GM18870 (cell line): ENCODE measurements around the gene TRIM46.
"Not testable (repeated sequence)": the region's sequence is repeated elsewhere in the genome, so short reads cannot be mapped to it uniquely, and the experiment has no call there.

Experiments used
- ATAC-seq: cut with Tn5 transposase; IDR thresholded peaks from one replicate; pipeline ENCODE4 v1.9.1; 2021; ENCODE audit warnings: moderate library complexity; ENCODE audit not compliant: unreplicated experiment

Gene TRIM46

GRCh38 chr1:155202731-155203515 is 29.3 kb downstream of the TRIM46 start:
- no peak for ATAC-seq

GRCh38 chr1:155205035-155205434 is 31.4 kb downstream of the TRIM46 start:
- no peak for ATAC-seq

DNA sequence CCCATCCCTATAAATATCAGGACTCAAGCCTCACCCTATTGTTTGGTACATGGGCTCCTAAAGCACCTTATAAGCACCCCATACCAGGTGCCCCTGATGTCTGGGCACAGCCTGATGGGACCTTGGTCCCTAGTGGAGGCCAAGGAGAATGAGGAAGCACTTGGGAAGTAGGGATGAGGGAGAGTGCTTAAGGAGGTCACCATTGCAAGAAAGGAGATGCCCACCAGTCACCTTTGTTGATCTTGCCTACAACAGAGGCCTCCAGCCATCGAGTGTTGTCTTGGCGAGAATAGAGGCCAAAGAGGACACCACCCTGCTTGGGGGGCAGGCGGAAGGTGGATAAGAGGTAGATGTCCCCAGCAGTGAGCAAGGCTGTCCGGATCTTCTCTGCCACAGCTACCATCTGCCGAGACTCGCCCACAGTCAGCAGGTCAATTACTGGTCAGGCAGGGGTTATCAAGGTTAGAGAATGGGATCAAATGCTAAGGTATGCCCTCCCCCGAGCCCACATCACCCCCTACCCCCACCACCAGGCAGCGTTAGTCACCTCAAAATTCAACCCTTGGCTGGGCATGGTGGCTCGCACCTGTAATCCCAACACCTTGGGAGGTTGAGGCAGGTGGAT is 32.4 kb downstream of the TRIM46 start:
- ATAC-seq, result no peak

GRCh38 chr1:155206891-155207805 is 33.5 kb downstream of the TRIM46 start:
- ATAC-seq, result no peak

DNA sequence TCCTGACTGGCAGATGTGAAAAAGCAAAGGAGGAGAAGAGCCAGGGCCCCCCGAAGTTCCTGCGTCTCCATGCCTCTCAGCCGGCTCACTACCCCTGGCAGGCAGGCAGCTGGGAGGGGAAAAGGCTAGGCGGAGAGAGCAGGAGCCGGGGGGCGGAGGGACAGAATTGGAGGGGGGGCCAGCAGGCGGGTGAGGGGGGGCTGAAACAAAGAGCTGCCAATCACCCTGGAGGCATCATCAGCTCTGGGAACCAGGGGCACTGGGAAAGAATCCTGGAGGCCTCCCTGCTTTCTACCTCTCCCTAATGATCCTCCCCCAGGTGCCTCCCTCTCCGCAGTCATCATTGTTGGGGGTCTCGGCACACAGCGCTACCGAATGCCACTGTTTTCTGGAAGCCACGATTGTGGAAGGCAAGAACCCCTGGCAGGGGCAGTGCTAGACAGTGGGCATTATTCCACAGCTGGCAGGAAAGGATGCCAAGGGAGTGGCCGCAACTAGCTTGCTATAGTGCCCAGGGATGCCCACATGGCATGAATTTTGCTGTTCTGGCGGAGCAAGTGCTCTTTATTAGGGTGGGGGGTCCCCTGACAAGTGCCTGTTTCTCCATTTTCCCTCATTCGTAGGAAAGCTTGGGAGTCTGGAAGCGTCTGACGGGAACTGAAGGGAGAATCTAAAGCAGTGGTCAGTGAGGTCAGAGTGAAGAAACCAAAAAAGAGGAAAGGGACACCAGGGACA is 34.3 kb downstream of the TRIM46 start, which contains the start of gene THBS3:
Gene THBS3 (minus strand): TSS at position 92 of the 735 bp plus-strand sequence. CDS start 21 bp downstream, at position 71.
- ATAC-seq, result no peak

DNA sequence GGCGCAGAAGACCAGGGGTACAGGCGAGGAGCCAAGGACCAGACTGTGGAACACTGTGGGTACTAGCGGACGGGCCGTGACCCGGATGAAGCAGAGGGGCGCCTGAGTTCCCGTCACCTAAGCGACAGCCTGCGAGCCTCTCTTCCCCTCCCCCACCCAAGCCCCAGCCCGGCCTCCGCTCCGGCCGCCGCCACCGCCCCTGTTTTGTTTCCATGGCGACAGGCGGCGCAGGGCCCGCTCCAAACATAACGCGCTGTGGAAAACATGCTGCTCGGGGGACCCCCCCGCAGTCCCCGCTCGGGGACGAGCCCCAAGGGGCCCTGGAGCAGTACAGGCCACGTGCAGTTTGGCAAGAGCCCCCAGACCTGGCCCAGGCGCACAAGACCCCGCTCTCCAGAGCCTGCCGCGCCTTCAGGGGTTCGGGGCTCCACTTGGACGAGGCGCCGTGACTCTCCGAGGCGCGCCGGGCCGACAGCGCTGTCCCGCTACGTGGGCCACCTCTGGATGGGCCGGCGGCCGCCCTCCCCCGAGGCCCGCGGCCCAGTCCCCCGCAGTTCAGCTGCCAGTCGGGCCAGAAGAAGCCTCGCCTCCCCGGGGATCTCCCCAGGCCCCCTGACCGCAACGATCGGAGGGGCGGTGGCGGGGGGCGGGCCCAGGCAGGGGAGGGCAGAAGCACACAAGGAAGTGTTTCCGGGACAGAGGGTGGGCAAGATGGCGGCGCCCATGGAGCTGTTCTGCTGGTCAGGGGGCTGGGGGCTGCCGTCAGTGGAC is 35.1 kb downstream of the TRIM46 start, which contains the start of gene MTX1:
Gene MTX1 (plus strand): TSS at position 155 of the 771 bp plus-strand sequence. CDS start 110 bp downstream, at position 265.
- peak; percentile 38 for ATAC-seq

- no peak for ATAC-seq
These were observed 35.7 kb downstream of the TRIM46 start for GRCh38 chr1:155209312-155209721.

DNA sequence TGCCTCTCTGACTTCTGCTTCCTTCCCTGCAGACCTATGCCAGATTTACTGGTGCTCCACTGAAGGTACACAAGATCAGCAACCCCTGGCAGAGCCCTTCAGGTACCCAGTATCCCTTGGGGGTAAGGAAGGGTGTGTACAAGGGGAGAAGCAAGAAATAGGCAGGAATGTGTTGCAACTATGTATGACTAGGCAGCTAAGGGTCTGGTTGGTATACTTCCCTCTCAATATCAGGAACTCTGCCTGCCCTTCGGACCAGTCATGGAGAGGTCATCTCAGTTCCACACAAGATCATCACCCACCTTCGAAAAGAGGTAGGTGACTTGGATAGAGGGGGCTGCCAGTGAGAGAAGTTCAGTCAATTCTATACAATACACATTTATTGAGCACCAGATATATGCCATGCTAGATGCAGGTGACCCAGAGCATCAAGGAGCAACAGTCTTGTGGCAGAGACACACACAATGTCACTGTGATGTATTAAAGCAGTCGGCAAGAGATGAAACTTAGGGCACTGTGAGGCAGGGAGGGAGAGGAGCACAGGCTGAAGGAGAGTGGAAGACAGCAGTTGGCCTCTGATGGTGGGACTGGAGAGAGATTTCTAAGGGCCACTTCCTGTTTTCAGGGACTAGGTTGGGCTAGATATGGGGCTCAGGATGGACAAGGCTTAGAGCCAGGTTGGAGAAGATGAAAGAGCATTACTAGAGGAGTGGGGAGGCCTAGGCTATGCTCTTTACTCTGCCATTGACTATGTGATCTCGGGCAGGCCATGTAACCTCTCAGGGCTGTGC is 36.9 kb downstream of the TRIM46 start:
- ATAC-seq, result no peak

GRCh38 chr1:155211381-155212050 is 37.9 kb downstream of the TRIM46 start:
- ATAC-seq, result not testable (repeated sequence)

- ATAC-seq, result not testable (repeated sequence)
These were observed 38.4 kb downstream of the TRIM46 start for GRCh38 chr1:155212051-155212440.

- not testable (repeated sequence) for ATAC-seq
These were observed 41.1 kb downstream of the TRIM46 start for GRCh38 chr1:155214702-155215101.

- ATAC-seq, result no peak
These were observed 45.4 kb downstream of the TRIM46 start for GRCh38 chr1:155218854-155219591.

DNA sequence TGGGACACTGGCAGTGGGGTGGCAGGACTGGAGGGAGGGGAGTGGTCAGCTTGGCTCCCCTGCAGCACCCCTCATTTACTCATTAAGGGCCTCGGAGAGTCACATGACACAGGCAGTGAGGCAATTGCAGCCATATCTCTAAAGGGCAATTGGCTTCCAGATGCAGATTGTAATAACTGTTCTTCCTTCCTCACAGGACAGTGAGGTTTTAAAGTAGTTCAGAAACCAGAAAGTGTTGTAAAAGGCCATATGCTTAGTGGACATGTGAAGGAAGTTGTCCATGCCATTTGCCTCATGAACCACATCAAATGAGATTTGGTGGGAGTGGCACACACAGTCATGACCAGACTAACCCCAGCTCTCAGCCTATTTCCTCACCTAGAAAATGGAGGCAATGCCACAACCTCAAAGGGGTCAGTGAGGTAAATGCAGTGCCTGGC is 46.0 kb downstream of the TRIM46 start:
- ATAC-seq, result no peak

GRCh38 chr1:155220211-155220965 is 46.7 kb downstream of the TRIM46 start:
- ATAC-seq, result not testable (repeated sequence)

DNA sequence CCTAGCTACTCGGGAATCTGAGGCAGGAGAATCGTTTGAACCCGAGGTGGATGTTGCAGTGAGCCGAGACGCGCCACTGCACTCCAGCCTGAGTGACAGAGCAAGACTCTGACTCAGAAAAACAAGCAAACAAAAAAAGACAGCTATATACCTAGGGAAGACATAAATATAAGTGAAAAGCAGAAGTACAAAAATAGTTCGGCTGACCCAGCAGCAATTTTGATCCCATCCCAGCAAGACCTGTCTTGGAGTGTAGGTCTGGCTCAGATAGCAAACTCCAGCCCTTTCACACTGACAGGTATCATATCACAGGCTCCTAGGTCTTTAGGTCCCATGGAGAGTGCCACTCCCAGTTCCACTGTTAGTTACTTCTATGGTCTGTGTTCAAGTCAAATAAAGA is 49.4 kb downstream of the TRIM46 start:
- no peak for ATAC-seq

GRCh38 chr1:155225404-155225759 is 51.7 kb downstream of the TRIM46 start:
- ATAC-seq, result not testable (repeated sequence)
